Activated CD8-positive, alpha-beta memory T cell treated with anti-CD3 and anti-CD28 coated beads, Interleukin-2, amount 50 U/mL, for 1 hour (primary cell): ENCODE data around the gene CHIA.

Experiments
- DNase-seq: peaks from one replicate; pipeline ENCODE4 v3.0.0-alpha.2; 2020; ENCODE audit errors: extremely low read depth

Gene CHIA

GRCh38 chr1:111366256-111366655 is 75.6 kb downstream of the CHIA start:
- DNase-seq, result no peak

GRCh38 chr1:111369177-111369576 is 78.5 kb downstream of the CHIA start:
- DNase-seq, result no peak

- DNase-seq, result no peak
These were observed 79.0 kb downstream of the CHIA start for GRCh38 chr1:111369645-111370044.
